ENCODE data around the gene TAS2R13.

The TAS2R13 gene

GRCh38 chr12:10909462-10909861 is at the start of gene TAS2R13:
TSS of gene TAS2R13 (minus strand) at chr12:10909562. CDS start at chr12:10909298, 264 bp downstream.
- DNase-seq (ENCODE audit: low spot score), result no peak

- no peak for DNase-seq (ENCODE audit: low spot score)
Measured at GRCh38 chr12:10957741-10958140, 48.4 kb upstream of the TAS2R13 start.

GRCh38 chr12:10956085-10956484 is 46.7 kb upstream of the TAS2R13 start:
- no peak for DNase-seq (ENCODE audit: low spot score)

GRCh38 chr12:10952645-10953044 is 43.3 kb upstream of the TAS2R13 start:
- no peak for DNase-seq (ENCODE audit: low spot score)

GRCh38 chr12:10943167-10943566 is 33.8 kb upstream of the TAS2R13 start:
- no peak for DNase-seq (ENCODE audit: low spot score)

- no peak for DNase-seq (ENCODE audit: low spot score)
Measured at GRCh38 chr12:10941916-10942607, 32.7 kb upstream of the TAS2R13 start.

GRCh38 chr12:10941369-10941768 is 32.0 kb upstream of the TAS2R13 start:
- DNase-seq (ENCODE audit: low spot score), result no peak

- no peak for DNase-seq (ENCODE audit: low spot score)
Measured at GRCh38 chr12:10940389-10940788, 31.0 kb upstream of the TAS2R13 start.

GRCh38 chr12:10939163-10939562 is 29.8 kb upstream of the TAS2R13 start, which contains the start of gene TAS2R14:
TSS of gene TAS2R14 (minus strand) at chr12:10939263. CDS start at chr12:10939207, 56 bp downstream.
- DNase-seq (ENCODE audit: low spot score), result no peak

GRCh38 chr12:10936506-10936905 is 27.1 kb upstream of the TAS2R13 start:
- DNase-seq (ENCODE audit: low spot score), result no peak

- DNase-seq (ENCODE audit: low spot score), result no peak
Measured at GRCh38 chr12:10928746-10929286, 19.5 kb upstream of the TAS2R13 start, which contains the start of gene PRH2. TSS of gene PRH2 (plus strand) at chr12:10929236. CDS start at chr12:10929274, 38 bp downstream.

- DNase-seq (ENCODE audit: low spot score), result no peak
Measured at GRCh38 chr12:10926269-10926668, 16.9 kb upstream of the TAS2R13 start.

GRCh38 chr12:10919809-10920208 is 10.4 kb upstream of the TAS2R13 start:
- DNase-seq (ENCODE audit: low spot score), result no peak

GRCh38 chr12:10910380-10910779 is 1.0 kb upstream of the TAS2R13 start:
- no peak for DNase-seq (ENCODE audit: low spot score)

- no peak for DNase-seq (ENCODE audit: low spot score)
Measured at GRCh38 chr12:10904686-10905085, 4.7 kb downstream of the TAS2R13 start.

- no peak for DNase-seq (ENCODE audit: low spot score)
Measured at GRCh38 chr12:10901427-10901826, 7.9 kb downstream of the TAS2R13 start.

- DNase-seq (ENCODE audit: low spot score), result no peak
Measured at GRCh38 chr12:10900972-10901371, 8.4 kb downstream of the TAS2R13 start.

- DNase-seq (ENCODE audit: low spot score), result no peak
Measured at GRCh38 chr12:10900530-10900929, 8.8 kb downstream of the TAS2R13 start.

GRCh38 chr12:10896854-10897253 is 12.5 kb downstream of the TAS2R13 start:
- no peak for DNase-seq (ENCODE audit: low spot score)

- DNase-seq (ENCODE audit: low spot score), result no peak
Measured at GRCh38 chr12:10891937-10892336, 17.4 kb downstream of the TAS2R13 start.

GRCh38 chr12:10889226-10889625 is 20.1 kb downstream of the TAS2R13 start:
- no peak for DNase-seq (ENCODE audit: low spot score)

GRCh38 chr12:10884086-10884725 is 25.2 kb downstream of the TAS2R13 start, which contains the start of gene PRH1:
TSS of gene PRH1 (minus strand) at chr12:10884255. CDS start at chr12:10884217, 38 bp downstream.
- no peak for DNase-seq (ENCODE audit: low spot score)

- no peak for DNase-seq (ENCODE audit: low spot score)
Measured at GRCh38 chr12:10873378-10873777, 36.0 kb downstream of the TAS2R13 start.

Data from ecto neural progenitor cell (in vitro differentiated cells).